SK-N-MC (cell line): ENCODE data around the gene IFFO2.

Experiments used
- EZH2 ChIP-seq: fragments of 200-600 bp; sonication (generic); IDR thresholded peaks from one replicate; pipeline ENCODE4 v1.6.1; 2017; ENCODE audit warnings: antibody characterized with exemption
- FOXP2 ChIP-seq: optimal IDR thresholded peaks from 2 replicates; pipeline ENCODE3; 2011; ENCODE audit warnings: mild to moderate bottlenecking, moderate library complexity; ENCODE audit not compliant: insufficient read depth; ENCODE audit errors: extremely low read length, control extremely low read depth
- POLR2AphosphoS5 ChIP-seq: IDR thresholded peaks from 2 replicates; pipeline ENCODE4 v1.6.1; 2012; ENCODE audit warnings: mild to moderate bottlenecking, low read depth, low read length, borderline replicate concordance

DNA sequence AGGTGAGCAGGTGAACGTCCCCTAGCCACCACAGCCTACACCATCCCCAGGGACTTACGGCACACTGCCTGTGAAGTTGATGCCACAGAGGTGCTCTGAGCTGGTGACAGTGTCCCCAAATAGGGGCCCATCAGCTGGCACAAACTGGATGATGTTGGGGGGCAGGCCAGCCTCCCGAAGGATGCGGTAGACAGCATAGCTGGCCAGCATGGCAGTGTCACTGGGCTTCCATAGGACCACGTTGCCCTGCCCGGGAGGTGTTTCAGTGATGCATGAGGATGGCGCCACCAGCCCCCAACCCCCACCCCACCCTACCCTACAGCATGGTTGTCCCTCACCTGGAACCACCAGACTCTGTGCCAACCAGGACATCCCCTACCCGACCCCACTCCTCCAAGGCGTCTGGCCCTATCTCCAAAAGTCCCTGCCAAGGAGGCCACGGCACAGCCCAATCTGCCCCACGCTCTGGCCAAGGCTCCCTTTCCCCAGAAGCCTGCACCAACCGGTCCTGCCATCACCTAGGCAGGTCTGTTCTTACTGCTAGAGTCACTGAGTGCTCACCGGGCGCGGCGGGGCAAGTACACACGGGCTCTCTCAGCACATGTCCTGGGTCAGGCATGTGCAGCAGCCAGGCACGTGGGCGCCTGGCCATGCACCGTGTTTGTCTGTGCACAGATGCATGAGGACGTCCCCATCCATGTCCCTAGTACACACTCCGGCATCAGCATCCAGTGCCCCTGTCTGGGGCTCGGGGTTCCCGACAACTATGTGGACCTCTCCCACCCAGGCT is 74.6 kb downstream of the IFFO2 start:
- TF ChIP-seq EZH2 (no peak), POLR2AphosphoS5 (no peak), FOXP2 (no peak)
